Endodermal cell (in vitro differentiated cells): ENCODE results near the gene ADGRD1. TPM values are rescaled to one million over a fixed set of nuclear protein-coding genes. Genes with fewer than 3 reads are reported as not detected.

Source experiments
- DNase-seq: peaks from one replicate; pipeline ENCODE4 v3.0.0-alpha.2; 2017
- H3K27ac ChIP-seq: 2 replicates; pipeline ENCODE4 v1.5.1; 2013; ENCODE audit warnings: mild to moderate bottlenecking, low read depth, low read length, moderate library complexity
- H3K27me3 ChIP-seq: 2 replicates; pipeline ENCODE4 v1.6.1; 2013; ENCODE audit warnings: mild to moderate bottlenecking, low read length, moderate library complexity; ENCODE audit not compliant: insufficient read depth, control insufficient read depth, poor library complexity, severe bottlenecking
- H3K36me3 ChIP-seq: 2 replicates; pipeline ENCODE4 v1.7.0; 2013; ENCODE audit warnings: mild to moderate bottlenecking, low read length, moderate library complexity; ENCODE audit not compliant: control insufficient read depth, insufficient read depth
- H3K4me1 ChIP-seq: one replicate; pipeline ENCODE4 v1.7.0; 2013; ENCODE audit warnings: low read length; ENCODE audit not compliant: control insufficient read depth, insufficient read depth
- H3K4me3 ChIP-seq: 2 replicates; pipeline ENCODE4 v1.5.1; 2013; ENCODE audit warnings: mild to moderate bottlenecking, low read length, moderate library complexity
- H3K9ac ChIP-seq: 2 replicates; pipeline ENCODE4 v1.6.1; 2013; ENCODE audit warnings: mild to moderate bottlenecking, low read length, moderate library complexity; ENCODE audit not compliant: poor library complexity, severe bottlenecking; ENCODE audit errors: extremely low read depth
- H3K9me3 ChIP-seq: 2 replicates; pipeline ENCODE4 v1.6.1; 2013; ENCODE audit warnings: mild to moderate bottlenecking, low read length, moderate library complexity; ENCODE audit not compliant: control insufficient read depth
- H3K27ac Mint-ChIP-seq: 2 replicates; pipeline ENCODE4 v1.8.0; 2020; ENCODE audit warnings: mixed read lengths
- H3K27me3 Mint-ChIP-seq: 2 replicates; pipeline ENCODE4 v1.8.0; 2021; ENCODE audit warnings: mild to moderate bottlenecking, mixed read lengths; ENCODE audit not compliant: insufficient read depth
- H3K36me3 Mint-ChIP-seq: 2 replicates; pipeline ENCODE4 v1.8.0; 2020; ENCODE audit warnings: low read depth, mixed read lengths
- H3K4me1 Mint-ChIP-seq: 2 replicates; pipeline ENCODE4 v1.8.0; 2020; ENCODE audit warnings: mixed read lengths
- H3K4me3 Mint-ChIP-seq: 2 replicates; pipeline ENCODE4 v1.8.0; 2020; ENCODE audit warnings: mild to moderate bottlenecking, moderate library complexity, mixed read lengths
- H3K9me3 Mint-ChIP-seq: 2 replicates; pipeline ENCODE4 v1.8.0; 2020; ENCODE audit warnings: mild to moderate bottlenecking, mixed read lengths
- CTCF ChIP-seq: fragments of 200-600 bp; sonication (generic); conservative IDR thresholded peaks from 2 replicates; pipeline ENCODE4 v1.5.0; 2021; ENCODE audit warnings: antibody characterized with exemption, mild to moderate bottlenecking
- WGBS, 2 experiments: methylation state at CpG; one replicate each; pipeline versions ENCODE4 v1.1.5 to v1.1.7; 2013; ENCODE audit warnings: missing lambda C conversion rate in 2 of 2, mixed read lengths in 1 of 2; ENCODE audit not compliant: insufficient coverage in 1 of 2, insufficient read length in 1 of 2; 5-methylcytosine and 5-hydroxymethylcytosine counted together
- total RNA-seq, 2 donors: library from RNA; stranded (reverse); fragmentation: NEBNext Ultra II Directional in 1 of 2; extraction: Animal tissue kit (Norgen Biotek cat#: 25700) in 1 of 2; gene quantifications; 2 replicates in 1 of 2; 3 replicates in 1 of 2; pipeline ENCODE4 v1.2.1, GENCODE V29; 2021

Gene ADGRD1
- total RNA-seq, 2 donors from 2014 or later = 1.3 to 2.9 TPM

GRCh38 chr12:131000000-131000486 lies 46.3 kb downstream of the ADGRD1 start:
- Histone ChIP-seq H3K9me3 (peaks cover 4% of the 10 kb centered on the region), H3K27me3 (no peaks in the 10 kb centered on the region), H3K27ac (no peak overlapping the region), H3K4me1 (no peaks in the 10 kb centered on the region), H3K36me3 (no peaks in the 10 kb centered on the region), H3K9ac (no peak overlapping the region), H3K4me3 (no peak overlapping the region)
- no peaks in the 10 kb centered on the region for H3K4me1 Mint-ChIP-seq
- H3K36me3 Mint-ChIP-seq = peaks cover 6% of the 10 kb centered on the region
- no peak overlapping the region for H3K27ac Mint-ChIP-seq
- DNase-seq = no peak
- H3K27me3 Mint-ChIP-seq = no peaks in the 10 kb centered on the region
- H3K4me3 Mint-ChIP-seq = no peak overlapping the region
- peaks cover 41% of the 10 kb centered on the region for H3K9me3 Mint-ChIP-seq
- TF ChIP-seq CTCF = no peak
- 95 to 96% methylated on average over 14 to 16 of the region's 16 CpGs for WGBS, 2 experiments

GRCh38 chr12:131001493-131001892 lies 47.8 kb downstream of the ADGRD1 start:
- WGBS, 2 experiments = 100% methylated on average over 1 of the region's 1 CpG; no CpG with 5 or more reads in 1 of the 2 experiments

GRCh38 chr12:131002216-131002631 lies 48.5 kb downstream of the ADGRD1 start:
- no peak for TF ChIP-seq CTCF
- Mint-ChIP-seq H3K27ac (no peak overlapping the region), H3K4me1 (no peaks in the 10 kb centered on the region), H3K27me3 (no peaks in the 10 kb centered on the region), H3K9me3 (peaks cover 34% of the 10 kb centered on the region), H3K4me3 (no peak overlapping the region), H3K36me3 (peaks cover 6% of the 10 kb centered on the region)
- Histone ChIP-seq H3K9ac (no peak overlapping the region), H3K36me3 (no peaks in the 10 kb centered on the region), H3K4me3 (no peak overlapping the region), H3K4me1 (no peaks in the 10 kb centered on the region), H3K27me3 (no peaks in the 10 kb centered on the region), H3K9me3 (peaks cover 4% of the 10 kb centered on the region), H3K27ac (no peak overlapping the region)
- WGBS, 2 experiments = 89 to 94% methylated on average over 2 of the region's 2 CpGs
- DNase-seq = no peak

More at GRCh38 chr12:131001493-131001892, 47.8 kb downstream of the ADGRD1 start:
- Histone ChIP-seq H3K36me3 (no peaks in the 10 kb centered on the region), H3K9me3 (peaks cover 4% of the 10 kb centered on the region), H3K4me1 (no peaks in the 10 kb centered on the region), H3K9ac (no peak overlapping the region), H3K4me3 (no peak overlapping the region), H3K27me3 (no peaks in the 10 kb centered on the region), H3K27ac (no peak overlapping the region)
- TF ChIP-seq CTCF = no peak
- Mint-ChIP-seq H3K4me1 (no peaks in the 10 kb centered on the region), H3K9me3 (peaks cover 34% of the 10 kb centered on the region), H3K36me3 (peaks cover 6% of the 10 kb centered on the region), H3K4me3 (no peak overlapping the region), H3K27ac (no peak overlapping the region), H3K27me3 (no peaks in the 10 kb centered on the region)
- no peak for DNase-seq
